H1 (cell line): ENCODE data around the gene PLEKHG5. TPM values are rescaled to one million over a fixed set of nuclear protein-coding genes. Genes with fewer than 3 reads are reported as not detected.

Source experiments
- CTCF ChIA-PET: fragments of 300-600 bp; sonication (Branson Sonifier 250); formaldehyde crosslinking; loops from one replicate; lab custom pipeline; 2021; ENCODE audit not compliant: partially characterized antibody; lab: Charles Lee
- POLR2A ChIA-PET: fragments of 300-600 bp; sonication (Branson Sonifier 250); formaldehyde crosslinking; loops from one replicate; lab custom pipeline; 2021; ENCODE audit warnings: inconsistent platforms; ENCODE audit not compliant: partially characterized antibody; lab: Charles Lee
- DNase-seq, 2 experiments: peaks; one replicate each; pipeline versions ENCODE4 v3.0.0 to v3.0.0-alpha.2; 2010 to 2022; ENCODE audit warnings: low spot score in 2 of 2, low read depth in 1 of 2, mixed read lengths in 1 of 2
- FAIRE-seq: peaks from 2 replicates; lab custom pipeline; 2011; peaks lifted over from hg19 to GRCh38; lab: Jason Lieb, UNC
- H2AFZ ChIP-seq: 2 replicates; pipeline ENCODE4 v1.8.1; 2012; ENCODE audit warnings: low read length, inconsistent platforms
- H2AK5ac ChIP-seq: 2 replicates; pipeline ENCODE4 v1.6.1; 2013; ENCODE audit warnings: low read depth, low read length
- H2BK120ac ChIP-seq: replicated peaks from 2 replicates; pipeline ENCODE3; 2013; ENCODE audit warnings: low read depth, low read length, inconsistent platforms
- H2BK12ac ChIP-seq: 2 replicates; pipeline ENCODE4 v1.6.1; 2013; ENCODE audit warnings: low read depth, low read length
- H2BK15ac ChIP-seq: 2 replicates; pipeline ENCODE4 v1.6.1; 2013; ENCODE audit warnings: low read length
- H2BK20ac ChIP-seq: 2 replicates; pipeline ENCODE4 v1.6.1; 2013; ENCODE audit warnings: low read length
- H2BK5ac ChIP-seq: 2 replicates; pipeline ENCODE4 v1.6.1; 2013; ENCODE audit warnings: low read depth, low read length
- H3K14ac ChIP-seq: 2 replicates; pipeline ENCODE4 v1.6.1; 2013; ENCODE audit warnings: inconsistent platforms; ENCODE audit not compliant: insufficient read length
- H3K18ac ChIP-seq: 2 replicates; pipeline ENCODE4 v1.6.1; 2013; ENCODE audit warnings: low read length; ENCODE audit errors: extremely low read depth
- H3K23ac ChIP-seq: 2 replicates; pipeline ENCODE4 v1.6.1; 2013; ENCODE audit warnings: inconsistent platforms; ENCODE audit not compliant: insufficient read length
- H3K23me2 ChIP-seq: 2 replicates; pipeline ENCODE4 v1.6.1; 2013; ENCODE audit warnings: low read depth, low read length
- H3K27ac ChIP-seq: 2 replicates; pipeline ENCODE4 v1.6.1; 2011; ENCODE audit warnings: low read depth, low read length, inconsistent platforms
- H3K27me3 ChIP-seq, 4 experiments: replicated peaks in 1 of 4; 1 replicate in 1 of 4; 2 replicates in 3 of 4; pipeline versions ENCODE4 v1.6.1 to v1.8.1; 2011 to 2013; ENCODE audit warnings: low read length in 3 of 4, mild to moderate bottlenecking in 3 of 4, inconsistent platforms in 2 of 4, mixed read lengths in 2 of 4, moderate library complexity in 1 of 4; ENCODE audit not compliant: control insufficient read depth in 3 of 4, insufficient read depth in 3 of 4; ENCODE audit errors: extremely low read depth in 1 of 4
- H3K36me3 ChIP-seq, 4 experiments: 2 replicates each; pipeline versions ENCODE4 v1.6.1 to v1.8.1; 2011 to 2013; ENCODE audit warnings: mild to moderate bottlenecking in 4 of 4, low read length in 3 of 4, moderate library complexity in 2 of 4, control low read depth in 1 of 4, inconsistent platforms in 1 of 4; ENCODE audit not compliant: insufficient read depth in 4 of 4, control insufficient read depth in 2 of 4
- H3K4ac ChIP-seq: replicated peaks from 2 replicates; pipeline ENCODE3; 2013; ENCODE audit warnings: low read length, low read depth, mixed read lengths, inconsistent platforms; ENCODE audit not compliant: insufficient read length
- H3K4me1 ChIP-seq, 4 experiments: replicated peaks in 1 of 4; 1 replicate in 1 of 4; 2 replicates in 3 of 4; pipeline versions ENCODE4 v1.6.1 to v1.8.1; 2011 to 2013; ENCODE audit warnings: low read length in 3 of 4, inconsistent platforms in 2 of 4, mixed read lengths in 1 of 4; ENCODE audit not compliant: insufficient read depth in 4 of 4, control insufficient read depth in 3 of 4
- H3K4me2 ChIP-seq, 2 experiments: 2 replicates each; pipeline versions ENCODE4 v1.6.1 to v1.8.1; 2011 to 2013; ENCODE audit warnings: low read depth in 2 of 2, low read length in 2 of 2, control low read depth in 1 of 2, inconsistent platforms in 1 of 2, mild to moderate bottlenecking in 1 of 2; ENCODE audit not compliant: insufficient read depth in 1 of 2
- H3K4me3 ChIP-seq, 4 experiments: fragments of 200-600, 300-600 bp in 1 of 4; sonication (generic), shearing (Covaris generic), sonication (Bioruptor Twin) in 1 of 4; 2 replicates each; pipeline versions ENCODE4 v1.5.1 to v1.8.1; 2011 to 2016; ENCODE audit warnings: low read length in 4 of 4, low read depth in 3 of 4, control low read depth in 2 of 4, inconsistent platforms in 2 of 4, mild to moderate bottlenecking in 2 of 4, mixed read lengths in 1 of 4, moderate library complexity in 1 of 4; ENCODE audit not compliant: insufficient read depth in 2 of 4; ENCODE audit errors: extremely low read depth in 1 of 4
- H3K56ac ChIP-seq: replicated peaks from 2 replicates; pipeline ENCODE3; 2013; ENCODE audit warnings: low read depth, mild to moderate bottlenecking, mixed read lengths, low read length, inconsistent platforms; ENCODE audit not compliant: insufficient read length
- H3K79me1 ChIP-seq: 2 replicates; pipeline ENCODE4 v1.6.1; 2013; ENCODE audit warnings: low read depth, low read length, control low read depth
- H3K79me2 ChIP-seq, 2 experiments: 2 replicates each; pipeline versions ENCODE4 v1.6.1 to v1.8.1; 2012 to 2013; ENCODE audit warnings: low read length in 2 of 2, mild to moderate bottlenecking in 2 of 2, inconsistent platforms in 1 of 2; ENCODE audit not compliant: insufficient read depth in 2 of 2, control insufficient read depth in 1 of 2
- H3K9ac ChIP-seq, 4 experiments: replicated peaks in 1 of 4; 1 replicate in 1 of 4; 2 replicates in 3 of 4; pipeline versions ENCODE4 v1.6.1 to v1.8.1; 2011 to 2013; ENCODE audit warnings: low read depth in 3 of 4, low read length in 3 of 4, control low read depth in 2 of 4, mild to moderate bottlenecking in 2 of 4, moderate library complexity in 2 of 4, inconsistent platforms in 1 of 4; ENCODE audit errors: extremely low read depth in 1 of 4
- H3K9me3 ChIP-seq, 2 experiments: 2 replicates each; pipeline versions ENCODE4 v1.6.1 to v1.8.1; 2012 to 2013; ENCODE audit warnings: mild to moderate bottlenecking in 2 of 2, moderate library complexity in 2 of 2, control low read depth in 1 of 2, inconsistent platforms in 1 of 2, low read depth in 1 of 2, low read length in 1 of 2, mixed read lengths in 1 of 2; ENCODE audit not compliant: insufficient read depth in 2 of 2
- H4K20me1 ChIP-seq, 2 experiments: replicated peaks in 1 of 2; 2 replicates each; pipeline versions ENCODE3 to v1.8.1; 2011 to 2013; ENCODE audit warnings: inconsistent platforms in 2 of 2, low read length in 2 of 2, mild to moderate bottlenecking in 1 of 2; ENCODE audit not compliant: insufficient read depth in 2 of 2, control insufficient read depth in 1 of 2
- H4K5ac ChIP-seq: 2 replicates; pipeline ENCODE4 v1.6.1; 2013; ENCODE audit warnings: low read length, low read depth, mixed read lengths, inconsistent platforms; ENCODE audit not compliant: insufficient read length
- H4K8ac ChIP-seq: 2 replicates; pipeline ENCODE4 v1.8.0; 2013; ENCODE audit warnings: mild to moderate bottlenecking, moderate library complexity, low read length, inconsistent platforms; ENCODE audit not compliant: insufficient read depth; ENCODE audit errors: extremely low read depth
- H4K91ac ChIP-seq: replicated peaks from 2 replicates; pipeline ENCODE3; 2013; ENCODE audit warnings: low read length, mixed read lengths, inconsistent platforms; ENCODE audit not compliant: insufficient read length
- BACH1 ChIP-seq: IDR thresholded peaks from 2 replicates; pipeline ENCODE4 v1.6.1; 2012; ENCODE audit warnings: low read length, improper control_type of control experiment
- CHD1 ChIP-seq: IDR thresholded peaks from 2 replicates; pipeline ENCODE4 v1.6.1; 2012; ENCODE audit warnings: low read depth, low read length, improper control_type of control experiment
- SAP30 ChIP-seq: fragments of 300-600 bp; sonication (generic); IDR thresholded peaks from 2 replicates; pipeline ENCODE4 v1.7.1; 2012; ENCODE audit warnings: low read length, moderate library complexity, mild to moderate bottlenecking, inconsistent platforms; ENCODE audit not compliant: insufficient read depth, insufficient replicate concordance
- SIN3A ChIP-seq, 2 experiments: IDR thresholded peaks in 1 of 2; conservative IDR thresholded peaks in 1 of 2; 2 replicates each; pipeline ENCODE4 v1.6.1; 2011 to 2012; ENCODE audit warnings: low read length in 2 of 2, improper control_type of control experiment in 1 of 2, low read depth in 1 of 2, mild to moderate bottlenecking in 1 of 2
- TBP ChIP-seq: IDR thresholded peaks from 2 replicates; pipeline ENCODE4 v1.6.1; 2011; ENCODE audit warnings: low read depth, low read length, improper control_type of control experiment
- YY1 ChIP-seq: IDR thresholded peaks from 2 replicates; pipeline ENCODE4 v1.6.1; 2011; ENCODE audit warnings: low read depth, mild to moderate bottlenecking, low read length
- WGBS, 2 experiments: shearing (Covaris generic) in 1 of 2; methylation state at CpG; one replicate each; pipeline versions ENCODE4 v1.1.6 to v1.1.7; 2013 to 2015; ENCODE audit warnings: low lambda C conversion rate in 2 of 2, mixed read lengths in 2 of 2, inconsistent platforms in 1 of 2, low coverage in 1 of 2, missing lambda C conversion rate in 1 of 2; ENCODE audit not compliant: insufficient replicate concordance in 2 of 2, insufficient coverage in 1 of 2, insufficient read length in 1 of 2; ENCODE audit errors: extremely low coverage in 1 of 2, missing lambda C conversion rate in 1 of 2; 5-methylcytosine and 5-hydroxymethylcytosine counted together
- polyA plus RNA-seq, 7 experiments: library from polyadenylated mRNA; depleted of rRNA in 3 of 7; stranded (reverse) in 5 of 7; unstranded in 2 of 7; fragments of >200 nt in 5 of 7; fragments of 200-250 nt in 2 of 7; gene quantifications; 1 replicate in 5 of 7; 2 replicates in 1 of 7; 4 replicates in 1 of 7; pipeline versions ENCODE4 v1.2.1 to v1.2.3, GENCODE V29; 2011 to 2013; ENCODE audit warnings: missing spikeins in 2 of 7, mixed read lengths in 2 of 7
- total RNA-seq: library from RNA; stranded (reverse); fragmentation: NEBNext Ultra II Directional; extraction: Animal tissue kit (Norgen Biotek cat#: 25700); gene quantifications from 2 replicates; pipeline ENCODE4 v1.2.1, GENCODE V29; 2021
- TF ChIP-seq, protein P1 (sequence below): IDR thresholded peaks from 2 replicates; pipeline ENCODE4 v1.6.1; 2011; ENCODE audit warnings: low read depth, mild to moderate bottlenecking, low read length; ENCODE audit not compliant: insufficient read depth
- TF ChIP-seq, protein P2 (sequence below): IDR thresholded peaks from 2 replicates; pipeline ENCODE4 v1.6.1; 2012; ENCODE audit warnings: low read length, inconsistent platforms
- TF ChIP-seq, protein P3 (sequence below): IDR thresholded peaks from 2 replicates; pipeline ENCODE4 v1.6.1; 2012; ENCODE audit warnings: inconsistent platforms

Gene PLEKHG5
- total and polyA plus RNA-seq, 2 of the 8 experiments (the other 6 are each of a cell fraction or from before 2014, with no cell fraction given), result 10.4 to 13.8 TPM

DNA sequence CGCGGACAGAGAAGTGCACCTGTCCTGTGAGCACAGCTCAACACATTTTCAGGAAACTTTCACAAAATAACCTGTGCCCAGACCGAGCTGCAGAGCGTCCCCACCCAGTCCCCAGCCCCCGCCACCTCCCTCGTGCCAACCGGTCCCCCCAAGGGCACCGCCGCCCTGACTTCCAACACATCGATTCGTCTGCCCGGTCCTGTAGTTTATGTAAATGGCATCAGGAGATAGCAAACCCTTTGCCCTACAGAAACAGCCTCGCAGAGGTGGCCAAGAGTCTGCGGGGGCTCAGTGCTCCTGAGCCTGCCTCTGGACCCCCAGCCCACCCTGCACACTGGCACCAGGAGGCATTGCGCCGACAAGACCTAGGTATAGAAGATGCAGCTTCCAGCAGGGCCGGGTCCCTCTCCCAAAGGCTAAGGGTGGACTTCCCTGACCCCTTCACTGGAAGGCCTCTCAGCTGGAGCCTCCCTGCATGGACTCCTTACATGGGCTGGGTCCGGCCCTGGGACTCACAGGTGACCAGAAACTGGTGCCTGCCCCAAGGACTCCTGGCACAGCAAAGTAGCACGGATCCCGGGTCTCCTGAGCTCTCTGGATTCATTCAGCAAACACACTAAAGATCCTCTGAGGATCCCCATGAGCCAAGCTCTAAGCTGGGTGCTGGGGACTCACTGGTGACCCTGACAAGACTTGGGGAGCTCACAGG lies 6.6 kb upstream of the PLEKHG5 start:
- Histone ChIP-seq H3K4ac (no peak overlapping the region), H3K23ac (no peak overlapping the region), H3K27ac (no peak overlapping the region), H4K5ac (no peak overlapping the region), H4K91ac (no peak overlapping the region), H3K4me2 (peak overlapping the region; percentile 87 to 99), H2BK15ac (no peak overlapping the region), H2BK12ac (no peak overlapping the region), H3K4me3 (peak overlapping the region; percentile 37 to 70 (median 52); a peak in 6 of 8 replicates), H2AK5ac (no peak overlapping the region), H2AFZ (no peak overlapping the region), H3K23me2 (peaks cover 12% of the 10 kb centered on the region; the same call in 1 of the 2 replicates), H3K18ac (no peak overlapping the region), H3K79me1 (no peaks in the 10 kb centered on the region; the same call in 1 of the 2 replicates), H4K8ac (no peak overlapping the region; the same call in 1 of the 2 replicates), H2BK5ac (no peak overlapping the region), H3K56ac (no peak overlapping the region), H3K9ac (no peak overlapping the region), H4K20me1 (peaks cover 4% of the 10 kb centered on the region in 2 experiments), H3K27me3 (peaks cover 0 to 31% (median 20%) of the 10 kb centered on the region in 4 experiments; a peak in 5 of 7 replicates), H3K14ac (no peak overlapping the region), H3K36me3 (no peaks in the 10 kb centered on the region), H3K79me2 (no peaks in the 10 kb centered on the region), H3K9me3 (no peaks in the 10 kb centered on the region), H3K4me1 (peaks cover 0 to 27% (median 14%) of the 10 kb centered on the region in 4 experiments; a peak in 6 of 7 replicates), H2BK20ac (no peak overlapping the region), H2BK120ac (no peak overlapping the region)
- CTCF ChIA-PET, result interaction anchor here (0.7 to 10.2 kb wide), 5 partner anchors 8 to 23 kb away, joined by 3 to 107 read pairs (median 21); no protein-coding TSS in a partner anchor
- FAIRE-seq (no peak), DNase-seq (no peak)
- POLR2A ChIA-PET, result interaction anchor here (1.0 to 1.5 kb wide), 2 partner anchors 11 to 12 kb away, joined by 3 to 4 read pairs; no protein-coding TSS in a partner anchor
- WGBS, 2 experiments, result 67% methylated on average over 12 of the region's 20 CpGs; no CpG with 5 or more reads in 1 of the 2 experiments
- TF ChIP-seq, protein P1, sequence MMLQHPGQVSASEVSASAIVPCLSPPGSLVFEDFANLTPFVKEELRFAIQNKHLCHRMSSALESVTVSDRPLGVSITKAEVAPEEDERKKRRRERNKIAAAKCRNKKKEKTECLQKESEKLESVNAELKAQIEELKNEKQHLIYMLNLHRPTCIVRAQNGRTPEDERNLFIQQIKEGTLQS, result no peak
- TF ChIP-seq BACH1 (no peak), TBP (no peak), SIN3A (conservative IDR thresholded peaks at IDR 0.05 in 1 of 2, IDR thresholded peaks at IDR 0.05 in 1 of 2; ENCODE audit: low read depth in 1 of 2, low read length in 2 of 2) (no peak), YY1 (no peak), SAP30 (no peak), CHD1 (no peak)
- TF ChIP-seq, protein P2, sequence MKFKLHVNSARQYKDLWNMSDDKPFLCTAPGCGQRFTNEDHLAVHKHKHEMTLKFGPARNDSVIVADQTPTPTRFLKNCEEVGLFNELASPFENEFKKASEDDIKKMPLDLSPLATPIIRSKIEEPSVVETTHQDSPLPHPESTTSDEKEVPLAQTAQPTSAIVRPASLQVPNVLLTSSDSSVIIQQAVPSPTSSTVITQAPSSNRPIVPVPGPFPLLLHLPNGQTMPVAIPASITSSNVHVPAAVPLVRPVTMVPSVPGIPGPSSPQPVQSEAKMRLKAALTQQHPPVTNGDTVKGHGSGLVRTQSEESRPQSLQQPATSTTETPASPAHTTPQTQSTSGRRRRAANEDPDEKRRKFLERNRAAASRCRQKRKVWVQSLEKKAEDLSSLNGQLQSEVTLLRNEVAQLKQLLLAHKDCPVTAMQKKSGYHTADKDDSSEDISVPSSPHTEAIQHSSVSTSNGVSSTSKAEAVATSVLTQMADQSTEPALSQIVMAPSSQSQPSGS, result no peak
- TF ChIP-seq, protein P3, sequence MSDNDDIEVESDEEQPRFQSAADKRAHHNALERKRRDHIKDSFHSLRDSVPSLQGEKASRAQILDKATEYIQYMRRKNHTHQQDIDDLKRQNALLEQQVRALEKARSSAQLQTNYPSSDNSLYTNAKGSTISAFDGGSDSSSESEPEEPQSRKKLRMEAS, result no peak
